Measurements from ENCODE around the gene YARS2. TPM values are rescaled to one million over a fixed set of nuclear protein-coding genes. Genes with fewer than 3 reads are reported as not detected.

The YARS2 gene
- total and polyA plus RNA-seq, 9 of the 15 experiments (the other 6 are each of a cell fraction or from before 2014, with no cell fraction given), result 15.2 to 40.9 (median 28.7) TPM

- no peak for TF ChIP-seq ZNF407 (IDR thresholded peaks at IDR 0.05; ENCODE audit: low read depth)
- no peak for TF ChIP-seq MAFK (IDR thresholded peaks at IDR 0.05; ENCODE audit: low read length)
- peak; percentile 80; the same call in 1 of the 2 replicates for TF ChIP-seq ATF6 (CRISPR knock-in tag; IDR thresholded peaks at IDR 0.05)
- 0 out of 2 replicates have a peak, but pooled peaks have one; percentile 16 for TF ChIP-seq E2F1 (CRISPR knock-in tag; IDR thresholded peaks at IDR 0.05)
- TF ChIP-seq YBX1 (IDR thresholded peaks at IDR 0.05), result no peak
- peak; percentile 68 for TF ChIP-seq RB1 (IDR thresholded peaks at IDR 0.05; ENCODE audit: low read depth)
- TF ChIP-seq SP1 (CRISPR knock-in tag; IDR thresholded peaks at IDR 0.05), result peak; percentile 42; the same call in 1 of the 2 replicates
- TF ChIP-seq SIRT6 (IDR thresholded peaks at IDR 0.05; ENCODE audit: low read depth, low read length), result no peak
- TF ChIP-seq TCF7 (IDR thresholded peaks at IDR 0.05; ENCODE audit: borderline replicate concordance), result no peak
- TF ChIP-seq SP2 (IDR thresholded peaks at IDR 0.05; ENCODE audit: extremely low read depth, low read depth, low read length, poor library complexity, severe bottlenecking), result no peak
- no peak for TF ChIP-seq HDGF (IDR thresholded peaks at IDR 0.05)
- TF ChIP-seq SPI1 (IDR thresholded peaks at IDR 0.05; ENCODE audit: borderline replicate concordance, low read depth, low read length), result peak; percentile 76; the same call in 1 of the 2 replicates
- no peak for TF ChIP-seq RBM17 (IDR thresholded peaks at IDR 0.05; ENCODE audit: borderline replicate concordance, low read depth, low read length)
- peak; percentile 47; the same call in 1 of the 2 replicates for TF ChIP-seq DEAF1 (CRISPR knock-in tag; IDR thresholded peaks at IDR 0.05)
- no peak; the same call in 1 of the 2 replicates for TF ChIP-seq TRIM28 (IDR thresholded peaks at IDR 0.05)
- TF ChIP-seq MEF2A (IDR thresholded peaks at IDR 0.05; ENCODE audit: control insufficient read depth, low read depth, low read length), result no peak
These were observed 545 bp downstream of the YARS2 start (continued) for GRCh38 chr12:32755051-32755653.

All from K562 (cell line).